ENCODE measurements around the gene FBL. TPM values are rescaled to one million over a fixed set of nuclear protein-coding genes. Genes with fewer than 3 reads are reported as not detected.

FBL gene
- total RNA-seq, 1 experiment from 2014 or later: 554 TPM

- Histone ChIP-seq H3K27ac (ENCODE audit: low read depth, low read length) (no peak overlapping the region), H3K9me2 (ENCODE audit: insufficient read depth) (no peaks in the 10 kb centered on the region), H3K36me3 (ENCODE audit: control insufficient read depth in 1 of 2, insufficient read depth in 2 of 2, low read length in 2 of 2) (no peaks in the 10 kb centered on the region), H3K27me3 (ENCODE audit: insufficient read depth, low read length) (no peaks in the 10 kb centered on the region), H3K79me2 (ENCODE audit: insufficient read depth, low read length) (no peaks in the 10 kb centered on the region), H3K9ac (ENCODE audit: low read length) (no peak overlapping the region), H3K4me1 (ENCODE audit: control insufficient read depth in 1 of 2, insufficient read depth in 2 of 2, low read length in 2 of 2) (peaks cover 0 to 5% of the 10 kb centered on the region in 2 experiments; a peak in 2 of 4 replicates), H3K4me2 (ENCODE audit: low read length) (no peak overlapping the region), H4K20me1 (ENCODE audit: insufficient read depth) (no peaks in the 10 kb centered on the region), H3K4me3 (replicated peaks in 1 of 2; ENCODE audit: low read depth in 1 of 2, low read length in 2 of 2) (no peak overlapping the region), H3K9me3 (ENCODE audit: control insufficient read depth in 1 of 2, insufficient read depth in 1 of 2, low read depth in 1 of 2, low read length in 2 of 2) (no peaks in the 10 kb centered on the region), H2AFZ (ENCODE audit: low read depth, low read length, poor library complexity, severe bottlenecking) (no peak overlapping the region)
- BruUV-seq (replicated peaks): no TSS peak
- CTCF ChIA-PET: no interaction called here
- ATAC-seq: no peak
- intact Hi-C loops (cut with micrococcal nuclease): no loop called here
- RAD21 ChIA-PET (ENCODE audit: low non-redundant PET in 1 of 2, low total read pairs in 2 of 2, uncharacterized antibody in 2 of 2, unreplicated experiment in 2 of 2): no interaction called here
- TF ChIP-seq EZH2 (IDR thresholded peaks at IDR 0.05) (no peak), SRF (IDR thresholded peaks at IDR 0.05; ENCODE audit: low read depth) (no peak), EZH2phosphoT487 (IDR thresholded peaks at IDR 0.05; ENCODE audit: borderline replicate concordance) (no peak), ZNF274 (IDR thresholded peaks at IDR 0.05; ENCODE audit: low read depth, low read length) (no peak), ATF3 (IDR thresholded peaks at IDR 0.05) (no peak), SP1 (IDR thresholded peaks at IDR 0.05; ENCODE audit: low read depth) (no peak), REST (IDR thresholded peaks at IDR 0.05; ENCODE audit: low read depth) (no peak), RAD21 (IDR thresholded peaks at IDR 0.05; ENCODE audit: low read depth) (no peak), CEBPB (IDR thresholded peaks at IDR 0.05; ENCODE audit: low read depth) (no peak), POLR2AphosphoS5 (IDR thresholded peaks at IDR 0.05; ENCODE audit: low read depth, low read length) (no peak), FOSL1 (IDR thresholded peaks at IDR 0.05; ENCODE audit: low read depth) (no peak), TCF7L2 (IDR thresholded peaks at IDR 0.05; ENCODE audit: borderline replicate concordance, extremely low read depth, insufficient read depth, insufficient read length) (no peak), JUND (IDR thresholded peaks at IDR 0.05) (no peak), CBX3 (IDR thresholded peaks at IDR 0.05; ENCODE audit: low read depth) (no peak), EGR1 (IDR thresholded peaks at IDR 0.05; ENCODE audit: low read depth) (no peak), POLR2A (IDR thresholded peaks at IDR 0.05; ENCODE audit: borderline replicate concordance, extremely low read depth, insufficient read depth, insufficient read length) (no peak), SIN3A (IDR thresholded peaks at IDR 0.05; ENCODE audit: low read depth) (no peak), ELF1 (IDR thresholded peaks at IDR 0.05; ENCODE audit: borderline replicate concordance, low read depth) (no peak)
- TF ChIP-seq, protein P1, sequence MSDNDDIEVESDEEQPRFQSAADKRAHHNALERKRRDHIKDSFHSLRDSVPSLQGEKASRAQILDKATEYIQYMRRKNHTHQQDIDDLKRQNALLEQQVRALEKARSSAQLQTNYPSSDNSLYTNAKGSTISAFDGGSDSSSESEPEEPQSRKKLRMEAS (IDR thresholded peaks at IDR 0.05): no peak
- no peak for DNase-seq (ENCODE audit: low read depth, low spot score)
- POLR2A ChIA-PET: no interaction called here
These were observed 27.2 kb upstream of the FBL start for GRCh38 chr19:39873385-39873784.

Measured in HCT116 (cell line).